Glutamatergic neuron (in vitro differentiated cells): Measurements from ENCODE around the gene S1PR4. TPM values are rescaled to one million over a fixed set of nuclear protein-coding genes. Genes with fewer than 3 reads are reported as not detected.

Experiments used
- DNase-seq: peaks from one replicate; pipeline ENCODE4 v3.0.0; 2022
- H3K27ac Mint-ChIP-seq: one replicate; pipeline ENCODE4 v1.8.0; 2020; ENCODE audit warnings: mild to moderate bottlenecking, mixed read lengths, inconsistent platforms; ENCODE audit not compliant: unreplicated experiment
- H3K27me3 Mint-ChIP-seq: one replicate; pipeline ENCODE4 v1.8.0; 2020; ENCODE audit warnings: mild to moderate bottlenecking, moderate library complexity, mixed read lengths, inconsistent platforms; ENCODE audit not compliant: unreplicated experiment
- H3K36me3 Mint-ChIP-seq: one replicate; pipeline ENCODE4 v1.8.0; 2020; ENCODE audit warnings: mild to moderate bottlenecking, mixed read lengths, inconsistent platforms; ENCODE audit not compliant: unreplicated experiment
- H3K4me1 Mint-ChIP-seq: one replicate; pipeline ENCODE4 v1.8.0; 2020; ENCODE audit warnings: mild to moderate bottlenecking, low read depth, mixed read lengths, inconsistent platforms; ENCODE audit not compliant: unreplicated experiment
- H3K4me3 Mint-ChIP-seq: one replicate; pipeline ENCODE4 v1.8.0; 2020; ENCODE audit warnings: mild to moderate bottlenecking, mixed read lengths, inconsistent platforms; ENCODE audit not compliant: unreplicated experiment
- H3K9me3 Mint-ChIP-seq: one replicate; pipeline ENCODE4 v1.8.0; 2020; ENCODE audit warnings: mild to moderate bottlenecking, moderate library complexity, mixed read lengths, inconsistent platforms; ENCODE audit not compliant: unreplicated experiment
- total RNA-seq: library from RNA; stranded (reverse); fragmentation: NEBNext Ultra II Directional; extraction: Animal tissue kit (Norgen Biotek cat#: 25700); gene quantifications from one replicate; pipeline ENCODE4 v1.2.1, GENCODE V29; 2021; ENCODE audit not compliant: unreplicated experiment
- TF ChIP-seq, protein P1 (sequence below): fragments of 200-600 bp; sonication (generic); IDR thresholded peaks from one replicate; pipeline ENCODE4 v1.5.0; 2021; ENCODE audit not compliant: partially characterized antibody, unreplicated experiment

The S1PR4 gene
- total RNA-seq, 1 donor from 2014 or later = not detected

DNA sequence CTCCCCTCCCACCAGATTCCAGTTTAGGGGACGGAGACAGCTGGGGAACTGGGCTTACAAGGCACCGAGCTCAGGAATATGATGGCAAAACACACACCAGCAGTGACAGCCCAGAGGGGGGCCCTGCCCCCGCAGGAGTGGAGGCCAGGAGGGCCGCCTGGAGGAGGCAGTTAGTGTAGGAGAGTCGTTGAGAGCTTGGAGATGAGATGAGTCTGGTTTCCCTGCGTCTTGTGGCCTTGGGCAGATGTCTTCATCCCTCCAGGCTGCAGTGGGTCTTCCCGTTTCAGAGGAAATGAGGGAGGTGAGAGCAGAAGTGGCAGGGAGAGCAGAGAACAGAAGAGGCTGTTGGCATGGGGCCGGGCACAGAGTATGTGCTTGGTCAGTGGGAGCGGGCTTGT is 50.8 kb downstream of the S1PR4 start:
- no peak overlapping the region for H3K4me3 Mint-ChIP-seq
- H3K36me3 Mint-ChIP-seq = no peaks in the 10 kb centered on the region
- H3K4me1 Mint-ChIP-seq = peaks cover 4% of the 10 kb centered on the region
- H3K9me3 Mint-ChIP-seq = peaks cover 2% of the 10 kb centered on the region
- DNase-seq = no peak
- TF ChIP-seq, protein P1, sequence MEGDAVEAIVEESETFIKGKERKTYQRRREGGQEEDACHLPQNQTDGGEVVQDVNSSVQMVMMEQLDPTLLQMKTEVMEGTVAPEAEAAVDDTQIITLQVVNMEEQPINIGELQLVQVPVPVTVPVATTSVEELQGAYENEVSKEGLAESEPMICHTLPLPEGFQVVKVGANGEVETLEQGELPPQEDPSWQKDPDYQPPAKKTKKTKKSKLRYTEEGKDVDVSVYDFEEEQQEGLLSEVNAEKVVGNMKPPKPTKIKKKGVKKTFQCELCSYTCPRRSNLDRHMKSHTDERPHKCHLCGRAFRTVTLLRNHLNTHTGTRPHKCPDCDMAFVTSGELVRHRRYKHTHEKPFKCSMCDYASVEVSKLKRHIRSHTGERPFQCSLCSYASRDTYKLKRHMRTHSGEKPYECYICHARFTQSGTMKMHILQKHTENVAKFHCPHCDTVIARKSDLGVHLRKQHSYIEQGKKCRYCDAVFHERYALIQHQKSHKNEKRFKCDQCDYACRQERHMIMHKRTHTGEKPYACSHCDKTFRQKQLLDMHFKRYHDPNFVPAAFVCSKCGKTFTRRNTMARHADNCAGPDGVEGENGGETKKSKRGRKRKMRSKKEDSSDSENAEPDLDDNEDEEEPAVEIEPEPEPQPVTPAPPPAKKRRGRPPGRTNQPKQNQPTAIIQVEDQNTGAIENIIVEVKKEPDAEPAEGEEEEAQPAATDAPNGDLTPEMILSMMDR = no peak
- no peak overlapping the region for H3K27ac Mint-ChIP-seq
- peaks cover 8% of the 10 kb centered on the region for H3K27me3 Mint-ChIP-seq

Other genes starting within 250 kb of the S1PR4 start
- 4.8 TPM for gene ZNF77, start 233.8 kb upstream of the S1PR4 start, total RNA-seq
- gene TLE6, start 201.2 kb upstream of the S1PR4 start, total RNA-seq = not detected
- not detected for gene TLE2, start 149.5 kb upstream of the S1PR4 start, total RNA-seq
- 258 TPM for gene TLE5, start 116.3 kb upstream of the S1PR4 start, total RNA-seq
- 32.4 TPM for gene GNA11, start 84.4 kb upstream of the S1PR4 start, total RNA-seq
- not detected for gene GNA15, start 42.7 kb upstream of the S1PR4 start, total RNA-seq
- 54.4 TPM for gene NCLN, start 7.2 kb downstream of the S1PR4 start, total RNA-seq
- 12.5 TPM for gene CELF5, start 45.9 kb downstream of the S1PR4 start, total RNA-seq
- 2.0 TPM for gene NFIC, start 187.8 kb downstream of the S1PR4 start, total RNA-seq